HUES64 (cell line): ENCODE results near the gene USE1.
"Not testable (repeated sequence)": the region's sequence is repeated elsewhere in the genome, so short reads cannot be mapped to it uniquely, and the experiment has no call there.

Experiments used
- H3K27ac ChIP-seq: 2 replicates; pipeline ENCODE4 v1.7.0; 2013; ENCODE audit warnings: low read depth, low read length, inconsistent platforms
- H3K27me3 ChIP-seq: 2 replicates; pipeline ENCODE4 v1.6.1; 2013; ENCODE audit warnings: mild to moderate bottlenecking, low read length; ENCODE audit not compliant: insufficient read depth
- H3K36me3 ChIP-seq: 2 replicates; pipeline ENCODE4 v1.6.1; 2013; ENCODE audit warnings: mild to moderate bottlenecking, low read length; ENCODE audit not compliant: insufficient read depth
- H3K4me1 ChIP-seq: 2 replicates; pipeline ENCODE4 v1.6.1; 2013; ENCODE audit warnings: mild to moderate bottlenecking, low read length, moderate library complexity; ENCODE audit not compliant: insufficient read depth
- H3K4me3 ChIP-seq: 2 replicates; pipeline ENCODE4 v1.5.1; 2013; ENCODE audit warnings: mild to moderate bottlenecking, low read length, moderate library complexity
- H3K9ac ChIP-seq: 2 replicates; pipeline ENCODE4 v1.6.1; 2013; ENCODE audit warnings: mild to moderate bottlenecking, low read depth, low read length
- H3K9me3 ChIP-seq: 2 replicates; pipeline ENCODE4 v1.6.1; 2013; ENCODE audit warnings: low read depth, low read length; ENCODE audit not compliant: insufficient read depth
- WGBS: fragments of 150-250, 120-280 bp; methylation state at CpG from one replicate; pipeline ENCODE4 v1.1.7; 2013; ENCODE audit warnings: missing lambda C conversion rate; 5-methylcytosine and 5-hydroxymethylcytosine counted together

Gene USE1

DNA sequence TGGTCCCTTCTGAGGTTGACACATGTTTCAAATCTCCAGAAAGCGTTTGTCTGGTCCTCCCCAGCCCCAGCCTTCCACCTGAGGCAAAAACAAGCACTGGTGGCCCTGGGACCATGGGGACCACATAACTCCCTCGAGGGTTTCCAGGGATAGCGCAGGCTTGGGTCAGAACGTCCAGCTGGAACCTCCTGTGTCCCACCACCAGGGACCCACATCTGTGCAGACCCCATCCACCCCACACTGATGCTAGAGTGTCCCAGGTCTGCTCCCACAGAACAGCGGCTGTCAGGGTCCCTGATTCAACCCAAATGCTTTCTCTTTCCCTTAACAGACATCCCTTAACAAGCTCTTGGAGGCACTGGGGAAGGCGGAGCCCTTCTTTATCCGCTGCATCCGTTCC, 29.6 kb upstream of the USE1 start:
- Histone ChIP-seq H3K9ac (no peak overlapping the region), H3K27ac (no peak overlapping the region), H3K4me1 (0 out of 2 replicates have a peak, but pooled peaks cover 3% of the 10 kb centered on the region), H3K9me3 (no peaks in the 10 kb centered on the region), H3K4me3 (no peak overlapping the region), H3K27me3 (no peaks in the 10 kb centered on the region), H3K36me3 (peaks cover 49% of the 10 kb centered on the region)
- 93% methylated on average over 8 of the region's 8 CpGs for WGBS

DNA sequence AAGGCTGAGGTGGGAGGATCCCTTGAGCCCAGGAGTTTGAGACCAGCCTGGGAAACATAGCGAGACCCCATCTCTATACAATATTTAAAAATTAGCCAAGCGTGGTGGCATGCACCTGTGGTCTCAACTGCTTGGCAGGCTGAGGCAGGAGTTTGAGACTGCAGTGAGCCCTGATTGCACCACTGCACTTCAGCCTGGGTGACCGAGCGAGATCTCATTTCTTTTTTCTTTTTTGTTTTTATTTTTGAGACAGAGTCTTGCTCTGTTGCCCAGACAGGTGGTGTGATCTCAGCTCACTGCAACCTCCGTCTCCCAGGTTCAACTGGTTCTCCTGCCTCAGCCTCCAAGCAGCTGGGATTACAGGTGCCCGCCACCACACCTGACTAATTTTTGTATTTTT, 23.4 kb upstream of the USE1 start:
- H3K9ac ChIP-seq, H3K4me1 ChIP-seq, H3K27ac ChIP-seq, H3K27me3 ChIP-seq, H3K9me3 ChIP-seq, H3K4me3 ChIP-seq: not testable (repeated sequence)
- H3K36me3 ChIP-seq: peaks cover 76% of the 10 kb centered on the region
- whole genome bisulfite sequencing: 93% methylated on average over 6 of the region's 6 CpGs

DNA sequence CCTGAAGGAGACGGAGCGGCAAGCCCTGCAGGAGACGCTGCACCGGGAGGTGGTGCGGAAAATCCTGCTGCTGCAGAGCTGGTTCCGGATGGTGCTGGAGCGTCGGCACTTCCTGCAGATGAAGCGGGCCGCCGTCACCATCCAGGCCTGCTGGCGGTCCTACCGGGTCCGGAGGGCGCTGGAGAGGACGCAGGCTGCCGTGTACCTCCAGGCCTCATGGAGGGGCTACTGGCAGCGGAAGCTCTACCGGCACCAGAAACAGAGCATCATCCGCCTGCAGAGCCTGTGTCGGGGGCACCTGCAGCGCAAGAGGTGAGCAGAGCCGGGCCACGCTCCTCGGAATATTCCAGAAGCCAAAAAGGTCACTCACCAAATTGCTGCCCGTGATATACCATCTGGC, 22.4 kb upstream of the USE1 start:
- Histone ChIP-seq H3K36me3 (peaks cover 74% of the 10 kb centered on the region), H3K27me3 (no peaks in the 10 kb centered on the region), H3K4me3 (no peak overlapping the region), H3K4me1 (no peaks in the 10 kb centered on the region), H3K9ac (no peak overlapping the region), H3K27ac (no peak overlapping the region), H3K9me3 (no peaks in the 10 kb centered on the region)
- WGBS: 96% methylated on average over 26 of the region's 26 CpGs

DNA sequence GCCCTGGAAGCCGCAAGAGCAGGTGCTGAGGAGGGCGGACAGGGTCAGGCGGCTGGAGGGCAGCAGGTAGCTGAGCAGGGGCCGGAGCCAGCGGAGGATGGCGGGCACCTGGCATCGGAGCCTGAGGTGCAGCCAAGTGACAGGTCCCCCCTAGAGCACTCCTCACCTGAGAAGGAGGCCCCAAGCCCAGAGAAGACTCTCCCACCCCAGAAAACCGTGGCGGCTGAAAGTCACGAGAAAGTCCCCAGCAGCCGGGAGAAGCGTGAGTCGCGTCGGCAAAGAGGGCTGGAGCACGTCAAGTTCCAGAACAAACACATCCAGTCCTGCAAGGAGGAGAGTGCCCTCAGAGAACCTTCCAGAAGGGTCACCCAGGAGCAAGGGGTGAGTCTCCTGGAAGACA, 20.5 kb upstream of the USE1 start:
- H3K9ac ChIP-seq: no peak overlapping the region
- peaks cover 73% of the 10 kb centered on the region for H3K36me3 ChIP-seq
- H3K4me3 ChIP-seq: no peak overlapping the region
- WGBS: 93% methylated on average over 16 of the region's 16 CpGs
- no peaks in the 10 kb centered on the region for H3K4me1 ChIP-seq
- no peaks in the 10 kb centered on the region for H3K9me3 ChIP-seq
- H3K27ac ChIP-seq: no peak overlapping the region
- no peaks in the 10 kb centered on the region for H3K27me3 ChIP-seq

DNA sequence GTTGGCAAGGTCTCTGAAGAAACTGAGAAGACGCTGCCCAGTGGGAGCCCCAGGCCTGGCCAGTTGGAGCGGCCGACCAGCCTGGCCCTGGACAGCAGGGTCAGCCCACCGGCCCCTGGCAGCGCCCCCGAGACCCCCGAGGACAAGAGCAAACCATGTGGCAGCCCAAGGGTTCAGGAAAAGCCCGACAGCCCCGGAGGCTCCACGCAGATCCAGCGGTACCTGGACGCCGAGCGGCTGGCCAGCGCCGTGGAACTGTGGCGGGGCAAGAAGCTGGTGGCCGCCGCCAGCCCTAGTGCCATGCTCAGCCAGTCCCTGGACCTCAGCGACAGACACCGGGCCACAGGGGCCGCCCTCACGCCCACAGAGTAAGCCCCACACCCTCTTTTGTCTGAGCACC, 20.1 kb upstream of the USE1 start:
- no peaks in the 10 kb centered on the region for H3K27me3 ChIP-seq
- H3K4me1 ChIP-seq: no peaks in the 10 kb centered on the region
- H3K4me3 ChIP-seq: no peak overlapping the region
- no peak overlapping the region for H3K9ac ChIP-seq
- H3K9me3 ChIP-seq: no peaks in the 10 kb centered on the region
- 95% methylated on average over 23 of the region's 23 CpGs for WGBS
- peaks cover 73% of the 10 kb centered on the region for H3K36me3 ChIP-seq
- no peak overlapping the region for H3K27ac ChIP-seq

DNA sequence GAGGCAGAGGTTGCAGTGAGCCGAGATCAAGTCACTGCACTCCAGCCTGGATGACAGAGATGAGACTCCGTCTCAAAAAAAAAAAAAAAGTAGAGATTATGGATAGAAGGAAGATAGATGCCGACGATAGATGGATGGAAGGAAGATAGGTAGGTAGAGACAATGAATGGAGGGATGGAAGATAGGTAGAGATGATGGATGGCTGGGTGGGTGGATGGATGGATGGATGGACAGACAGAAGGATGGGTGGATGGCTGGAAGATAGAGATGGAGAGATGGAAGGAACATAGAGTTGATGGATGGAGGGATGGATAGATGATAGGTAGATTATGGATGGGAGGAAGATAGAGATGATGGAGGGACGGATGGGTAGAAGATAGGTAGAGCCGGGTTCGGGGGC, 18.5 kb upstream of the USE1 start:
- no peak overlapping the region for H3K4me3 ChIP-seq
- no peak overlapping the region for H3K27ac ChIP-seq
- WGBS: 95% methylated on average over 7 of the region's 7 CpGs
- no peaks in the 10 kb centered on the region for H3K9me3 ChIP-seq
- no peak overlapping the region for H3K9ac ChIP-seq
- peaks cover 74% of the 10 kb centered on the region for H3K36me3 ChIP-seq
- no peaks in the 10 kb centered on the region for H3K27me3 ChIP-seq
- H3K4me1 ChIP-seq: no peaks in the 10 kb centered on the region

DNA sequence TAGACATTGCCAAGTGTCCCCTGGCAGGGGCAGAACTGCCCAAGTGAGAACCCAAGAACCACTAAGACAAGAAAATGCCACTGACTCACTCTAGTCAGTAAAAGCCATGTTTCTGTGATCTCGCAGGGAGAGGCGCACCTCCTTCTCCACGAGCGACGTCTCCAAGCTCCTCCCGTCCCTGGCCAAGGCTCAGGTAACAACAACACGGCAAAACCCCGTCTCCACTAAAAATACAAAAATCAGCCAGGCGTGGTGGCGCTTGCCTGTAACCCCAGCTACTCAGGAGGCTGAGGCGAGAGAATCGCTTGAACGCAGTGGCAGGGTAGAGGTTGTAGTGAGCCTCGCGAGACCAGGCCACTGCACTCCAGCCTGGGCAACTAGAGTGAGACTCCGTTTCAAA, 17.5 kb upstream of the USE1 start:
- Histone ChIP-seq H3K4me3 (no peak overlapping the region), H3K9me3 (no peaks in the 10 kb centered on the region), H3K27ac (no peak overlapping the region), H3K27me3 (no peaks in the 10 kb centered on the region), H3K36me3 (peaks cover 77% of the 10 kb centered on the region), H3K4me1 (no peaks in the 10 kb centered on the region), H3K9ac (no peak overlapping the region)
- WGBS: 93% methylated on average over 16 of the region's 16 CpGs

DNA sequence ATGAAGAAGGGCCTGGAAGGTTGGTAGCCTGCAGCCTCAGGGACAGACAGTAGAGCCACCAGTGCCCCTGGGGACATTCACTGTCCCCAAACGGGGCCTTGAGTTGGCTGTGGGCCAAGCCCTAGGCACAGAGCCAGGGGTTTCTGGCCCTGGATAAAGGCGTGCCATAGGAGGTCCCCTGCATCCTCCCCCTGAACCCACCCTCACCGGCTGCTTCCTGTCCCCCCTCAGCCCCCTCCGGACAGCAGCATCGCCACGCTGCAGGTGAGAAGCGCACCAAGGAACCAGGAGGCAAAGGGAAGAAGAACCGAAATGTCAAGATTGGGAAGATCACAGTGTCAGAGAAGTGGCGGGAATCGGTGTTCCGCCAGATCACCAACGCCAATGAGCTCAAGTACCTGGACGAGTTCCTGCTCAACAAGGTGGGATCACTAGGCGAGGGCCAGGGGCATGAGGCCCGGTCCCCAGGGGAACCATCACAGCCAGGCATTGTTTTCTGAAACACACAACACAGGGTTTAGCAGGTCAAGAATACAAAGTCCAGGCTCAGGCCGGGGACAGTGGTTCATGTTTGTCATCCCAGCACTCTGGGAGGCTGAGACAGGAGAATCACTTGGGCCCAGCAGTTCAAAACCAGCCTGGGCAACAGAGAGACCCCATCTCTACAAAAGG, 14.6 kb upstream of the USE1 start:
- no peak overlapping the region for H3K4me3 ChIP-seq
- WGBS: 95% methylated on average over 16 of the region's 16 CpGs
- H3K27ac ChIP-seq: no peak overlapping the region
- H3K27me3 ChIP-seq: no peaks in the 10 kb centered on the region
- H3K9me3 ChIP-seq: no peaks in the 10 kb centered on the region
- H3K36me3 ChIP-seq: peaks cover 63% of the 10 kb centered on the region
- no peak overlapping the region for H3K9ac ChIP-seq
- H3K4me1 ChIP-seq: no peaks in the 10 kb centered on the region

DNA sequence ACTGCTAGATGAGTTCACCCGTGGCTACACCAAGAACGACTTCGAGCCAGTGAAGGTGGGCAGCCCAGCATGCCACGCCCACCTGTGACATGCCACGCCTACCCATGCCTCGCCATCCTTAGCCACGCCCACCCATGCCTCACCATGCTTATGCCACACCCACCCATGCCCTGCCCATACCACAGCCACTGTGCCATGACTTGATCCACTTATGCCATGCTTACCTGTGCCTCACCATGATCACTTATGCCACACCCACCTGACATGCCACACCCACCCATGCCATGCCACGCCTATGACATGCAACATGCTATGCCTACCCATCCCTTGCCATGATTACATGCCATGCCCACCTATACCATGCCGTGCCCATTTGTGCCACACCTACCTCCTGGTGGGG, 12.9 kb upstream of the USE1 start:
- WGBS: 88% methylated on average over 9 of the region's 9 CpGs
- no peaks in the 10 kb centered on the region for H3K4me1 ChIP-seq
- no peaks in the 10 kb centered on the region for H3K27me3 ChIP-seq
- H3K4me3 ChIP-seq: no peak overlapping the region
- H3K9ac ChIP-seq: no peak overlapping the region
- no peaks in the 10 kb centered on the region for H3K9me3 ChIP-seq
- no peak overlapping the region for H3K27ac ChIP-seq
- H3K36me3 ChIP-seq: peaks cover 65% of the 10 kb centered on the region

DNA sequence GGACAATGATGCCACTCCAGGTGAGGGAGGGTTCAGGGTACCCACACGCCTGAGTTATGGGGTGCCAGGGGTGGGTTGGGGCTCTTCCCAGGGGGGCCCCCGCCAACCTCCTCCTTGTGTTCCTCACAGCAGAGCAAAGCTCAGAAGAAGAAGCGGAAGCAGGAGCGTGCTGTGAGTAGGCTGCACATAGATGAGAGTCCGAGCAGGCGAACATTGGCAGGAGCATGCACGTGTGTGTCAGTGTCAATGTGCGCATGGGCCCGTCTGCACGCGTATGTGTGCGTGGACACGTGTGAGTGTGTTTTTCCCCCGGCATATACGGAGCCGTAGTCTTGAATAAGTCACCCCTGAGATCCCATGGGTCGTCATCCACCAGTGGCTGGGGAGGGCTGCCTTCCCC, 12.4 kb upstream of the USE1 start:
- WGBS: 96% methylated on average over 17 of the region's 17 CpGs

DNA sequence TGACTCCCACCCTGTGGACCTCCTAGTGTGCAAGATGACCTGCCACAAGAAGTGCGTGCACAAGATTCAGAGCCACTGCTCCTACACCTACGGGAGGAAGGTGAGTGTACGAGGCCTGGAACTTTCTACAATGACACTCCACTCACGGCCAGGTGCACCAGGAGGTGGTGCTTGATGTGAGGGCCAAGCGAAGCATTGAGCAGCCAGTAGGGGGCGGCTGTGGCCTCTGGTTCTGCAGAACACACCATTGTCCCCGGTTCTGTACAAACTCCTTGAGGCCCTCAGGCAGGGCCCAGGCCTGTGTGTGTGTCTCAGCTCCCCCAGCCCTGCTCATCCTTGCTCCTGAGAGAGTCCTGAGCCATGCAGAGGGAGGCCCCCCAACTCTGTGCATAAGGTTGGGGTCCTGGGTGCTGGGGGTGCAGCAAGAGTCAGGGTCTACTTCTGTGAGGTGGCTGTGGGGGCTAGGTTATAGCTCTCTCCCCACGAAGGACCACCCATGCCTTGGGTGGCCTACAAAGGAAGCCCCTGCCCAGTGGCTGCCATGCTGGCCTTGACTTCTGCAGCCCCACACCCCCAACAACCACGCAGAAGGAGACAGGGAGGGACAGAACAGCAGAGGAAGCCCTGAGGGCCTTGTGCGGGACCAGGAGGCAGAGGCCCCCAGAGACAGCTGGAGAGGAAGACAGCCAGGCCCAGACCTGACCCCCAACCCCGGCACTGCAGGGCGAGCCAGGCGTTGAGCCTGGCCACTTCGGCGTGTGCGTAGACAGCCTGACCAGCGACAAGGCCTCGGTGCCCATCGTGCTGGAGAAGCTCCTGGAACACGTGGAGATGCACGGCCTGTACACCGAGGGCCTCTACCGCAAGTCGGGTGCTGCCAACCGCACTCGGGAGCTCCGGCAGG, 9.7 kb upstream of the USE1 start:
- no peak overlapping the region for H3K9ac ChIP-seq
- H3K36me3 ChIP-seq: peaks cover 44% of the 10 kb centered on the region

More for the DNA sequence above, 12.4 kb upstream of the USE1 start:
- no peak overlapping the region for H3K9ac ChIP-seq
- H3K36me3 ChIP-seq: peaks cover 60% of the 10 kb centered on the region
- H3K9me3 ChIP-seq: no peaks in the 10 kb centered on the region
- no peak overlapping the region for H3K27ac ChIP-seq
- no peaks in the 10 kb centered on the region for H3K27me3 ChIP-seq
- no peak overlapping the region for H3K4me3 ChIP-seq
- H3K4me1 ChIP-seq: no peaks in the 10 kb centered on the region

More for the DNA sequence above, 9.7 kb upstream of the USE1 start:
- H3K27ac ChIP-seq: no peak overlapping the region
- H3K27me3 ChIP-seq: no peaks in the 10 kb centered on the region
- no peaks in the 10 kb centered on the region for H3K9me3 ChIP-seq
- WGBS: 90% methylated on average over 27 of the region's 27 CpGs
- H3K4me3 ChIP-seq: no peak overlapping the region
- peaks cover 4% of the 10 kb centered on the region; the same call in 1 of the 2 replicates for H3K4me1 ChIP-seq
